ENCODE measurements around the gene LRP2BP.
"Not testable (repeated sequence)": the region's sequence is repeated elsewhere in the genome, so short reads cannot be mapped to it uniquely, and the experiment has no call there.

Gene LRP2BP

GRCh38 chr4:185341377-185341776 lies 54.3 kb downstream of the LRP2BP start:
- no peak overlapping the region for H3K4me3 ChIP-seq (ENCODE audit: low read length)
- DNase-seq (ENCODE audit: low read depth, low spot score): no peak

GRCh38 chr4:185339941-185340340 lies 55.8 kb downstream of the LRP2BP start:
- DNase-seq (ENCODE audit: low read depth, low spot score): peak; percentile 11
- no peak overlapping the region for H3K4me3 ChIP-seq (ENCODE audit: low read length)

GRCh38 chr4:185335579-185335978 lies 60.1 kb downstream of the LRP2BP start:
- DNase-seq (ENCODE audit: low read depth, low spot score): no peak
- H3K4me3 ChIP-seq (ENCODE audit: low read length): no peak overlapping the region

GRCh38 chr4:185334326-185334725 lies 61.4 kb downstream of the LRP2BP start:
- no peak for DNase-seq (ENCODE audit: low read depth, low spot score)
- no peak overlapping the region for H3K4me3 ChIP-seq (ENCODE audit: low read length)

GRCh38 chr4:185332575-185333464 lies 62.9 kb downstream of the LRP2BP start:
- H3K4me3 ChIP-seq (ENCODE audit: low read length): no peak overlapping the region
- no peak for DNase-seq (ENCODE audit: low read depth, low spot score)

GRCh38 chr4:185329879-185330510 lies 65.7 kb downstream of the LRP2BP start:
- DNase-seq (ENCODE audit: low read depth, low spot score); H3K4me3 ChIP-seq (ENCODE audit: low read length): not testable (repeated sequence)

GRCh38 chr4:185328586-185328985 lies 67.1 kb downstream of the LRP2BP start:
- no peak overlapping the region for H3K4me3 ChIP-seq (ENCODE audit: low read length)
- no peak for DNase-seq (ENCODE audit: low read depth, low spot score)

- H3K4me3 ChIP-seq (ENCODE audit: low read length); DNase-seq (ENCODE audit: low read depth, low spot score): not testable (repeated sequence)
These were observed 70.0 kb downstream of the LRP2BP start for GRCh38 chr4:185325721-185326120.

GRCh38 chr4:185324361-185324760 lies 71.4 kb downstream of the LRP2BP start:
- not testable (repeated sequence) for H3K4me3 ChIP-seq (ENCODE audit: low read length); DNase-seq (ENCODE audit: low read depth, low spot score)

- no peak for DNase-seq (ENCODE audit: low read depth, low spot score)
- H3K4me3 ChIP-seq (ENCODE audit: low read length): no peak overlapping the region
These were observed 72.1 kb downstream of the LRP2BP start for GRCh38 chr4:185323606-185324005.

- DNase-seq (ENCODE audit: low read depth, low spot score): no peak
- H3K4me3 ChIP-seq (ENCODE audit: low read length): no peak overlapping the region
These were observed 72.9 kb downstream of the LRP2BP start for GRCh38 chr4:185322803-185323202.

- DNase-seq (ENCODE audit: low read depth, low spot score): peak; percentile 58
- no peak overlapping the region for H3K4me3 ChIP-seq (ENCODE audit: low read length)
These were observed 77.0 kb downstream of the LRP2BP start for GRCh38 chr4:185318679-185319078.

GRCh38 chr4:185317880-185318279 lies 77.8 kb downstream of the LRP2BP start:
- no peak for DNase-seq (ENCODE audit: low read depth, low spot score)
- H3K4me3 ChIP-seq (ENCODE audit: low read length): no peak overlapping the region

GRCh38 chr4:185317462-185317861 lies 78.3 kb downstream of the LRP2BP start:
- DNase-seq (ENCODE audit: low read depth, low spot score); H3K4me3 ChIP-seq (ENCODE audit: low read length): not testable (repeated sequence)

Measured in Jurkat, Clone E6-1 (cell line).